H1 (cell line): ENCODE measurements around the gene PNPLA8. TPM values are rescaled to one million over a fixed set of nuclear protein-coding genes. Genes with fewer than 3 reads are reported as not detected.

Experiments
- BCL11A ChIP-seq, 2 experiments: IDR thresholded peaks; one replicate each; pipeline ENCODE4 v1.6.1; 2011; ENCODE audit warnings: low read depth in 2 of 2, low read length in 2 of 2, mild to moderate bottlenecking in 2 of 2
- CBX5 ChIP-seq: fragments of 300-800, 300-1000 bp; sonication (generic); IDR thresholded peaks from 2 replicates; pipeline ENCODE4 v1.7.1; 2016; ENCODE audit warnings: antibody characterized with exemption, low read length, low read depth
- CHD1 ChIP-seq: IDR thresholded peaks from 2 replicates; pipeline ENCODE4 v1.6.1; 2012; ENCODE audit warnings: low read depth, low read length, improper control_type of control experiment
- CREB1 ChIP-seq: IDR thresholded peaks from 2 replicates; pipeline ENCODE4 v1.6.1; 2012; ENCODE audit warnings: inconsistent platforms
- EGR1 ChIP-seq: IDR thresholded peaks from 2 replicates; pipeline ENCODE4 v1.6.1; 2011; ENCODE audit warnings: low read depth, low read length, borderline replicate concordance
- EZH2 ChIP-seq: fragments of 200-600 bp; sonication (generic); IDR thresholded peaks from 2 replicates; pipeline ENCODE4 v1.7.1; 2012; ENCODE audit warnings: low read depth, mild to moderate bottlenecking, moderate library complexity, low read length, inconsistent platforms; ENCODE audit not compliant: severe bottlenecking
- GTF2F1 ChIP-seq: IDR thresholded peaks from 2 replicates; pipeline ENCODE4 v1.6.1; 2012; ENCODE audit warnings: low read depth, low read length, improper control_type of control experiment, borderline replicate concordance
- HDAC2 ChIP-seq, 2 experiments: fragments of 300-600 bp in 1 of 2; sonication (generic) in 1 of 2; IDR thresholded peaks; 2 replicates each; pipeline ENCODE4 v1.6.1; 2011 to 2012; ENCODE audit warnings: low read depth in 2 of 2, low read length in 2 of 2, mild to moderate bottlenecking in 2 of 2, moderate library complexity in 2 of 2, borderline replicate concordance in 1 of 2, inconsistent platforms in 1 of 2
- JUN ChIP-seq: IDR thresholded peaks from 2 replicates; pipeline ENCODE4 v1.6.1; 2011; ENCODE audit warnings: low read depth, mild to moderate bottlenecking, improper control_type of control experiment, low read length
- PHF8 ChIP-seq: fragments of 200-600 bp; sonication (generic); conservative IDR thresholded peaks from 2 replicates; pipeline ENCODE4 v1.7.1; 2012; ENCODE audit warnings: low read depth, mild to moderate bottlenecking, inconsistent platforms, low read length, moderate library complexity
- POLR2AphosphoS5 ChIP-seq: IDR thresholded peaks from 2 replicates; pipeline ENCODE4 v1.6.1; 2011; ENCODE audit warnings: low read depth, low read length
- RNF2 ChIP-seq: fragments of 200-900, 300-1000 bp; sonication (generic); IDR thresholded peaks from 2 replicates; pipeline ENCODE4 v1.7.1; 2016; ENCODE audit warnings: borderline replicate concordance, low read depth, mild to moderate bottlenecking, antibody characterized with exemption, low read length; ENCODE audit not compliant: poor library complexity, severe bottlenecking; ENCODE audit errors: missing control alignments
- SIRT6 ChIP-seq: IDR thresholded peaks from one replicate; pipeline ENCODE4 v1.7.1; 2012; ENCODE audit warnings: low read length, inconsistent platforms
- SP1 ChIP-seq: IDR thresholded peaks from 2 replicates; pipeline ENCODE4 v1.6.1; 2011; ENCODE audit warnings: low read depth, low read length
- SP4 ChIP-seq: IDR thresholded peaks from 2 replicates; pipeline ENCODE4 v1.6.1; 2012; ENCODE audit warnings: low read length, inconsistent platforms
- TAF7 ChIP-seq: optimal IDR thresholded peaks from 2 replicates; pipeline ENCODE3; 2011; ENCODE audit warnings: low read depth, mild to moderate bottlenecking, inconsistent platforms, low read length, moderate library complexity, borderline replicate concordance
- TBP ChIP-seq: IDR thresholded peaks from 2 replicates; pipeline ENCODE4 v1.6.1; 2011; ENCODE audit warnings: low read depth, low read length, improper control_type of control experiment
- TEAD4 ChIP-seq: IDR thresholded peaks from 2 replicates; pipeline ENCODE4 v1.6.1; 2012; ENCODE audit warnings: low read depth, low read length, inconsistent platforms, mixed read lengths
- YY1 ChIP-seq: IDR thresholded peaks from 2 replicates; pipeline ENCODE4 v1.6.1; 2011; ENCODE audit warnings: low read depth, mild to moderate bottlenecking, low read length
- polyA plus RNA-seq, 7 experiments: library from polyadenylated mRNA; depleted of rRNA in 3 of 7; stranded (reverse) in 5 of 7; unstranded in 2 of 7; fragments of >200 nt in 5 of 7; fragments of 200-250 nt in 2 of 7; gene quantifications; 1 replicate in 5 of 7; 2 replicates in 1 of 7; 4 replicates in 1 of 7; pipeline versions ENCODE4 v1.2.1 to v1.2.3, GENCODE V29; 2011 to 2013; ENCODE audit warnings: missing spikeins in 2 of 7, mixed read lengths in 2 of 7
- total RNA-seq: library from RNA; stranded (reverse); fragmentation: NEBNext Ultra II Directional; extraction: Animal tissue kit (Norgen Biotek cat#: 25700); gene quantifications from 2 replicates; pipeline ENCODE4 v1.2.1, GENCODE V29; 2021
- TF ChIP-seq, protein P1 (sequence below): IDR thresholded peaks from 2 replicates; pipeline ENCODE4 v1.6.1; 2012; ENCODE audit warnings: inconsistent platforms
- TF ChIP-seq, protein P2 (sequence below), 3 experiments: IDR thresholded peaks; 1 replicate in 2 of 3; 2 replicates in 1 of 3; pipeline versions ENCODE4 v1.5.1 to v1.6.1; 2011; ENCODE audit warnings: low read length in 3 of 3, mild to moderate bottlenecking in 3 of 3, inconsistent platforms in 2 of 3, low read depth in 1 of 3, moderate library complexity in 1 of 3; ENCODE audit not compliant: insufficient read depth in 1 of 3; ENCODE audit errors: control extremely low read depth in 1 of 3

PNPLA8 gene
- total and polyA plus RNA-seq, 2 of the 8 experiments (the other 6 are each of a cell fraction or from before 2014, with no cell fraction given), result 3.8 to 11.2 TPM

GRCh38 chr7:108569381-108570145 is 43.6 kb upstream of the PNPLA8 start, which contains the start of the genes DNAJB9 and THAP5 (continued):
- TF ChIP-seq GTF2F1 (peak; percentile 63; the same call in 1 of the 2 replicates), RNF2 (no peak), YY1 (0 out of 2 replicates have a peak, but pooled peaks have one; percentile 34), TAF7 (peak; percentile 55), TBP (peak; percentile 89), BCL11A (IDR thresholded peaks at IDR 0.05; ENCODE audit: low read depth in 2 of 2, low read length in 2 of 2) (no peak), EGR1 (no peak), SP1 (peak; percentile 76; the same call in 1 of the 2 replicates), SP4 (peak; percentile 67), CREB1 (peak; percentile 88), EZH2 (no peak), TEAD4 (peak; percentile 25; the same call in 1 of the 2 replicates), JUN (0 out of 2 replicates have a peak, but pooled peaks have one; percentile 12), CHD1 (no peak), POLR2AphosphoS5 (peak; percentile 89; the same call in 1 of the 2 replicates), PHF8 (peak; percentile 86), HDAC2 (IDR thresholded peaks at IDR 0.05; ENCODE audit: borderline replicate concordance in 1 of 2, low read depth in 2 of 2, low read length in 2 of 2) (peak in 1 of 2 experiments; percentile 43; a peak in 1 of 4 replicates), SIRT6 (no peak), CBX5 (no peak)
- TF ChIP-seq, protein P1, sequence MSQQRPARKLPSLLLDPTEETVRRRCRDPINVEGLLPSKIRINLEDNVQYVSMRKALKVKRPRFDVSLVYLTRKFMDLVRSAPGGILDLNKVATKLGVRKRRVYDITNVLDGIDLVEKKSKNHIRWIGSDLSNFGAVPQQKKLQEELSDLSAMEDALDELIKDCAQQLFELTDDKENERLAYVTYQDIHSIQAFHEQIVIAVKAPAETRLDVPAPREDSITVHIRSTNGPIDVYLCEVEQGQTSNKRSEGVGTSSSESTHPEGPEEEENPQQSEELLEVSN, result peak; percentile 95
- TF ChIP-seq, protein P2, sequence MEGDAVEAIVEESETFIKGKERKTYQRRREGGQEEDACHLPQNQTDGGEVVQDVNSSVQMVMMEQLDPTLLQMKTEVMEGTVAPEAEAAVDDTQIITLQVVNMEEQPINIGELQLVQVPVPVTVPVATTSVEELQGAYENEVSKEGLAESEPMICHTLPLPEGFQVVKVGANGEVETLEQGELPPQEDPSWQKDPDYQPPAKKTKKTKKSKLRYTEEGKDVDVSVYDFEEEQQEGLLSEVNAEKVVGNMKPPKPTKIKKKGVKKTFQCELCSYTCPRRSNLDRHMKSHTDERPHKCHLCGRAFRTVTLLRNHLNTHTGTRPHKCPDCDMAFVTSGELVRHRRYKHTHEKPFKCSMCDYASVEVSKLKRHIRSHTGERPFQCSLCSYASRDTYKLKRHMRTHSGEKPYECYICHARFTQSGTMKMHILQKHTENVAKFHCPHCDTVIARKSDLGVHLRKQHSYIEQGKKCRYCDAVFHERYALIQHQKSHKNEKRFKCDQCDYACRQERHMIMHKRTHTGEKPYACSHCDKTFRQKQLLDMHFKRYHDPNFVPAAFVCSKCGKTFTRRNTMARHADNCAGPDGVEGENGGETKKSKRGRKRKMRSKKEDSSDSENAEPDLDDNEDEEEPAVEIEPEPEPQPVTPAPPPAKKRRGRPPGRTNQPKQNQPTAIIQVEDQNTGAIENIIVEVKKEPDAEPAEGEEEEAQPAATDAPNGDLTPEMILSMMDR (IDR thresholded peaks at IDR 0.05; ENCODE audit: control extremely low read depth in 1 of 3, insufficient read depth in 1 of 3, low read depth in 1 of 3, low read length in 3 of 3), result no peak
